Measurements from ENCODE around the gene RPLP2. TPM values are rescaled to one million over a fixed set of nuclear protein-coding genes. Genes with fewer than 3 reads are reported as not detected.

The RPLP2 gene
- total and polyA plus RNA-seq, 2 of the 4 experiments (the other 2 are of a cell fraction) = 59.9 to 1,897 TPM

GRCh38 chr11:766106-766935 is 43.4 kb upstream of the RPLP2 start:
- H2AFZ ChIP-seq (replicated peaks; ENCODE audit: low read length, poor library complexity) = peak overlapping the region; percentile 52
- no peak overlapping the region for H2AK5ac ChIP-seq (ENCODE audit: low read depth, low read length)
- H3K36me3 ChIP-seq (ENCODE audit: control insufficient read depth, insufficient read depth, low read length) = peaks cover 64% of the 10 kb centered on the region
- TF ChIP-seq CEBPB (IDR thresholded peaks at IDR 0.05; ENCODE audit: low read depth, low read length) (no peak), RAD21 (IDR thresholded peaks at IDR 0.05; ENCODE audit: low read length) (no peak), MAZ (IDR thresholded peaks at IDR 0.05; ENCODE audit: borderline replicate concordance, low read depth, low read length) (no peak), RFX5 (IDR thresholded peaks at IDR 0.05; ENCODE audit: low read depth, low read length) (no peak), MXI1 (IDR thresholded peaks at IDR 0.05; ENCODE audit: borderline replicate concordance, low read depth, low read length) (no peak), CHD1 (IDR thresholded peaks at IDR 0.05; ENCODE audit: low read depth, low read length) (no peak), RCOR1 (IDR thresholded peaks at IDR 0.05; ENCODE audit: insufficient replicate concordance, low read length) (no peak), NFE2L2 (IDR thresholded peaks at IDR 0.05; ENCODE audit: low read depth, low read length) (no peak), BHLHE40 (IDR thresholded peaks at IDR 0.05; ENCODE audit: low read depth, low read length) (no peak), SMC3 (IDR thresholded peaks at IDR 0.05; ENCODE audit: low read depth, low read length) (no peak), FOS (IDR thresholded peaks at IDR 0.05; ENCODE audit: low read depth, low read length) (no peak), POLR2A (IDR thresholded peaks at IDR 0.05; ENCODE audit: low read depth, low read length) (no peak), MAFK (IDR thresholded peaks at IDR 0.05; ENCODE audit: low read depth, low read length) (no peak)
- TF ChIP-seq, protein P1, sequence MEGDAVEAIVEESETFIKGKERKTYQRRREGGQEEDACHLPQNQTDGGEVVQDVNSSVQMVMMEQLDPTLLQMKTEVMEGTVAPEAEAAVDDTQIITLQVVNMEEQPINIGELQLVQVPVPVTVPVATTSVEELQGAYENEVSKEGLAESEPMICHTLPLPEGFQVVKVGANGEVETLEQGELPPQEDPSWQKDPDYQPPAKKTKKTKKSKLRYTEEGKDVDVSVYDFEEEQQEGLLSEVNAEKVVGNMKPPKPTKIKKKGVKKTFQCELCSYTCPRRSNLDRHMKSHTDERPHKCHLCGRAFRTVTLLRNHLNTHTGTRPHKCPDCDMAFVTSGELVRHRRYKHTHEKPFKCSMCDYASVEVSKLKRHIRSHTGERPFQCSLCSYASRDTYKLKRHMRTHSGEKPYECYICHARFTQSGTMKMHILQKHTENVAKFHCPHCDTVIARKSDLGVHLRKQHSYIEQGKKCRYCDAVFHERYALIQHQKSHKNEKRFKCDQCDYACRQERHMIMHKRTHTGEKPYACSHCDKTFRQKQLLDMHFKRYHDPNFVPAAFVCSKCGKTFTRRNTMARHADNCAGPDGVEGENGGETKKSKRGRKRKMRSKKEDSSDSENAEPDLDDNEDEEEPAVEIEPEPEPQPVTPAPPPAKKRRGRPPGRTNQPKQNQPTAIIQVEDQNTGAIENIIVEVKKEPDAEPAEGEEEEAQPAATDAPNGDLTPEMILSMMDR (conservative IDR thresholded peaks at IDR 0.05; ENCODE audit: low read depth, low read length) = no peak
- TF ChIP-seq, protein P2, sequence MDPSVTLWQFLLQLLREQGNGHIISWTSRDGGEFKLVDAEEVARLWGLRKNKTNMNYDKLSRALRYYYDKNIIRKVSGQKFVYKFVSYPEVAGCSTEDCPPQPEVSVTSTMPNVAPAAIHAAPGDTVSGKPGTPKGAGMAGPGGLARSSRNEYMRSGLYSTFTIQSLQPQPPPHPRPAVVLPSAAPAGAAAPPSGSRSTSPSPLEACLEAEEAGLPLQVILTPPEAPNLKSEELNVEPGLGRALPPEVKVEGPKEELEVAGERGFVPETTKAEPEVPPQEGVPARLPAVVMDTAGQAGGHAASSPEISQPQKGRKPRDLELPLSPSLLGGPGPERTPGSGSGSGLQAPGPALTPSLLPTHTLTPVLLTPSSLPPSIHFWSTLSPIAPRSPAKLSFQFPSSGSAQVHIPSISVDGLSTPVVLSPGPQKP (IDR thresholded peaks at IDR 0.05; ENCODE audit: borderline replicate concordance, low read depth, low read length) = no peak
- TF ChIP-seq, protein P3, sequence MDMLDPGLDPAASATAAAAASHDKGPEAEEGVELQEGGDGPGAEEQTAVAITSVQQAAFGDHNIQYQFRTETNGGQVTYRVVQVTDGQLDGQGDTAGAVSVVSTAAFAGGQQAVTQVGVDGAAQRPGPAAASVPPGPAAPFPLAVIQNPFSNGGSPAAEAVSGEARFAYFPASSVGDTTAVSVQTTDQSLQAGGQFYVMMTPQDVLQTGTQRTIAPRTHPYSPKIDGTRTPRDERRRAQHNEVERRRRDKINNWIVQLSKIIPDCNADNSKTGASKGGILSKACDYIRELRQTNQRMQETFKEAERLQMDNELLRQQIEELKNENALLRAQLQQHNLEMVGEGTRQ (IDR thresholded peaks at IDR 0.05; ENCODE audit: low read depth, low read length) = no peak
- ChIA-PET POLR2A (ENCODE audit: unreplicated experiment) (no interaction called here), CTCF (no interaction called here)
- peaks cover 3% of the 10 kb centered on the region; the same call in 1 of the 2 replicates for H3K9me1 ChIP-seq (ENCODE audit: insufficient read depth, low read length)
- BruUV-seq (replicated peaks) = no TSS peak
- intact Hi-C loops (cut with micrococcal nuclease) (no loop called here), in situ Hi-C loops (cut with MboI; ENCODE audit: low sequenced_read_pairs) (no loop called here), dilution Hi-C loops (cut with HindIII; ENCODE audit: low sequenced_read_pairs, unreplicated experiment) (no loop called here)
- no peak overlapping the region for H3K18ac ChIP-seq (ENCODE audit: low read depth, low read length)
- no peak overlapping the region for H3K56ac ChIP-seq (ENCODE audit: extremely low read depth, insufficient read depth, low read length)
- peaks cover 52% of the 10 kb centered on the region for H4K20me1 ChIP-seq (ENCODE audit: insufficient read depth, low read length)
- no peak overlapping the region for H2BK15ac ChIP-seq (ENCODE audit: low read depth, low read length)
- DNase-seq (no peak), ATAC-seq (ENCODE audit: low read depth) (no peak)
- H3K4me2 ChIP-seq (ENCODE audit: low read depth, low read length) = no peak overlapping the region
- no peak overlapping the region for H3K4me3 ChIP-seq (ENCODE audit: insufficient read depth, low read depth, low read length)
- no peak overlapping the region for H2AK9ac ChIP-seq (replicated peaks; ENCODE audit: low read depth, low read length, poor library complexity)
- H3K4ac ChIP-seq (ENCODE audit: low read depth, low read length) = no peak overlapping the region
- H3K14ac ChIP-seq (replicated peaks; ENCODE audit: low read depth, low read length) = no peak overlapping the region
- no peaks in the 10 kb centered on the region for H3K27me3 ChIP-seq (ENCODE audit: control insufficient read depth, insufficient read depth, low read length)
- H2BK5ac ChIP-seq (ENCODE audit: low read depth, low read length, poor library complexity, severe bottlenecking) = no peak overlapping the region
- no peaks in the 10 kb centered on the region for H3K9me3 ChIP-seq (ENCODE audit: control insufficient read depth, insufficient read depth, low read length)
- no peak overlapping the region for H3K9ac ChIP-seq (ENCODE audit: low read depth, low read length)
- H3K4me1 ChIP-seq (ENCODE audit: control insufficient read depth, insufficient read depth, low read length) = peaks cover 5% of the 10 kb centered on the region
- no peak overlapping the region for H4K91ac ChIP-seq (ENCODE audit: insufficient read depth, low read depth, low read length)
- no peak overlapping the region for H3K27ac ChIP-seq (ENCODE audit: insufficient read depth, low read length)
- H4K5ac ChIP-seq (ENCODE audit: low read depth, low read length) = no peak overlapping the region
- peaks cover 5 to 55% of the 10 kb centered on the region in 2 experiments for H3K79me1 ChIP-seq (ENCODE audit: low read depth in 1 of 2, low read length in 2 of 2)
- no peak overlapping the region for H2BK120ac ChIP-seq (ENCODE audit: low read depth, low read length)
- H2BK20ac ChIP-seq (ENCODE audit: low read depth, low read length) = no peak overlapping the region
- H4K8ac ChIP-seq (ENCODE audit: low read depth in 2 of 2, low read length in 2 of 2) = no peak overlapping the region
- no CpG with 5 or more reads among the region's 11 CpGs for WGBS, 2 experiments (ENCODE audit: extremely low coverage in 2 of 2, insufficient read length in 1 of 2)
- no peak overlapping the region for H3K23ac ChIP-seq (ENCODE audit: low read depth, low read length)
